Measurements from ENCODE around the gene PNP.
A peak's percentile ranks its signal among the peaks of the same experiment; 100 is the strongest.
"Not testable (repeated sequence)": the region's sequence is repeated elsewhere in the genome, so short reads cannot be mapped to it uniquely, and the experiment has no call there.

PNP gene

DNA sequence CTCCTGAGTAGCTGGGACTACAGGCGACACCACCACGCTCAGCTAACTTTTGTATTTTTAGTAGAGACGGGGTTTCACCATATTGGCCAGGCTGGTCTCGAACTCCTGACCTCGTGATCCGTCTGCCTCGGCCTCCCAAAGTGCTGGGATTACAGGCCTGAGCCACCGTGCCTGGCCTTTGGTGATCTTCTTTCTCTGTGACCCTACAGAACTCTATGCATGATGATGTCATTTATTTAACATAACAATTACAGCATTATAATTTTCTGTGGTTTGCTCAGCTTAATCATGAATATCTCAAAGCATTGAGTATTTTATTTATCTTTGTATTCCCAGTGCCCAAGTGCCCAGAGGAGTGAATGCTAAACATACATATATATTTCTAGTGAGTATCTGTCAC, 16.4 kb upstream of the PNP start:
- intact Hi-C loops (cut with DNase I) = loop anchor here (10.0 kb wide), 1 partner anchor 232 kb away; the partner anchor contains the start of genes ANG and RNASE4
- not testable (repeated sequence) for DNase-seq

DNA sequence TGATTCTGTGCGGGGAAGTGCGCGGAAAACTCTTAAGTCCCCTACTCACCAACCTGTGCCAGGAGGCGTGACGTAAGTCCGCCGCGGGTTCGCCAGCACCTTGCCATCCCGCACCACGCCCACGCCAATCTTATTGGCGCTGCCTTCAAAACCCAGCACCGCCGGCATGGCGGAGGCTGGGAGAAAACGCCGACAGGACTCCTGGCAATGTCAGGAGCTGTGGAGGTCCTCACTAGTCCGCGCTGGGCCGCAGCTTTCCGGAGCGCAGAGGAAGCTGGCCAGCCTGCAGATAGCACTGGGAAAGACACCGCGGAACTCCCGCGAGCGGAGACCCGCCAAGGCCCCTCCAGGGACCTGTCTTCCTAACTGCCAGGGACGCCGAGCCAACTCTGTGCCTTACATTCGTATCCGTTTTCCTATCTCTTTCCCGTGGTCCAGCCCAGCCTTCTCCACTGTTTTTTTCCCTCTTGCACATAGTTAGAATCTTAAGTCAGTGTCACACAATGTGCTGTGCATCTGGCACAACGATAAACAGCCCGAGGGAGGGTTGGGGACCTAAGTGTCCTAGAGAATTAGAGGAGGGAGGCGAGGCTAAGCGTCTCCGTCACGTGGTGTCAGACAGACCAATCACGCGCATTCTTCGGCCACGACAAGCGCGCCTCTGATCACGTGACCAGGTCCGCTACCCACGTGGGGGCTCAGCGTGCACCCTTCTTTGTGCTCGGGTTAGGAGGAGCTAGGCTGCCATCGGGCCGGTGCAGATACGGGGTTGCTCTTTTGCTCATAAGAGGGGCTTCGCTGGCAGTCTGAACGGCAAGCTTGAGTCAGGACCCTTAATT, 14.5 kb upstream of the PNP start, which contains the start of the genes APEX1 and OSGEP:
Gene APEX1, plus strand, starts transcription at position 711 of the 839 bp plus-strand sequence. CDS start 420 bp downstream, outside the sequence.
Gene OSGEP, minus strand, starts transcription at position 297 of the 839 bp plus-strand sequence. Its CDS starts 129 bp downstream, at position 168.
- peak; percentile 95 to 100 (median 99) for DNase-seq
- intact Hi-C loops (cut with DNase I) = loop anchor here (2.0 to 10.0 kb wide), 3 partner anchors 42 to 230 kb away; partner anchors contain the start of genes ANG, RNASE4 and TEP1

DNA sequence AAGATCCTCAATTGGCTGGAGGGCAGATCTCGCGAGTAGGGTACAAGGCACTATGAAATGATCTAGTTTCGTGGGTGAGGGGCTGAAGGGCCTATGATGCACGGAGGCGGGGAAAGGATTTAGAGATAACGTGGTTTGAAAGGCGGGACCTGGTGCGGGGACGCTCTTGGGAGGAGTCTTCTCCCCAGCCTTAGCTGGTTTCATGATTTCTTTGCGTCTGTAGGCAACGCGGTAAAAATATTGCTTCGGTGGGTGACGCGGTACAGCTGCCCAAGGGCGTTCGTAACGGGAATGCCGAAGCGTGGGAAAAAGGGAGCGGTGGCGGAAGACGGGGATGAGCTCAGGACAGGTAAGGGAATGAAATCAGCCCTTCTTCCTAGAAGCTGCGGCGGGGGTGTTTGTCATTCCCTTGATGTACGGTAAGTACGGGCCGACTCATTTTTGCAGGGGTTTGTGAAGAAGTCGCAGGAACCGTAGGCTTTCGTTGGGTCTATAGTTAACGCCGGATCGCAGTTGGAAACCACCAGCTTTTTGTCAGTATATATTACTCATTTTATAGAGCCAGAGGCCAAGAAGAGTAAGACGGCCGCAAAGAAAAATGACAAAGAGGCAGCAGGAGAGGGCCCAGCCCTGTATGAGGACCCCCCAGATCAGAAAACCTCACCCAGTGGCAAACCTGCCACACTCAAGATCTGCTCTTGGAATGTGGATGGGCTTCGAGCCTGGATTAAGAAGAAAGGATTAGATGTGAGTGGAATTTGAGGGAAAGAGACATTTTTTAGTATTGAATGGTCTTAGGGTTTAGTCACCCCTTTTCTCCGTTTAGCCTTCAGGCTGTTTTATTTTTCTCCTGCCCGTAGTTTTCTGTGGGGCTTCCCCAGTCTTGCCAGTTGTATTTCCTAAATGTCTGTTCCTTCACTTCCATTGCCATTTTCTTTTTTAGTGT, 13.6 kb upstream of the PNP start:
- peak in 26 of 42 donors; percentile 34 to 77 (median 60) for DNase-seq
- intact Hi-C loops (cut with DNase I) = loop anchor here (2.0 to 10.0 kb wide), 3 partner anchors 43 to 229 kb away; partner anchors contain the start of genes ANG, RNASE4 and TEP1

DNA sequence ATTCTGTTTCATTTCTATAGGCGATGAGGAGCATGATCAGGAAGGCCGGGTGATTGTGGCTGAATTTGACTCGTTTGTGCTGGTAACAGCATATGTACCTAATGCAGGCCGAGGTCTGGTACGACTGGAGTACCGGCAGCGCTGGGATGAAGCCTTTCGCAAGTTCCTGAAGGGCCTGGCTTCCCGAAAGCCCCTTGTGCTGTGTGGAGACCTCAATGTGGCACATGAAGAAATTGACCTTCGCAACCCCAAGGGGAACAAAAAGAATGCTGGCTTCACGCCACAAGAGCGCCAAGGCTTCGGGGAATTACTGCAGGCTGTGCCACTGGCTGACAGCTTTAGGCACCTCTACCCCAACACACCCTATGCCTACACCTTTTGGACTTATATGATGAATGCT, 12.2 kb upstream of the PNP start:
- peak in 3 of 42 donors; percentile 5 to 39 (median 8) for DNase-seq
- intact Hi-C loops (cut with DNase I) = loop anchor here (5.0 to 10.0 kb wide), 2 partner anchors 155 to 228 kb away; partner anchors contain the start of genes ANG and RNASE4

DNA sequence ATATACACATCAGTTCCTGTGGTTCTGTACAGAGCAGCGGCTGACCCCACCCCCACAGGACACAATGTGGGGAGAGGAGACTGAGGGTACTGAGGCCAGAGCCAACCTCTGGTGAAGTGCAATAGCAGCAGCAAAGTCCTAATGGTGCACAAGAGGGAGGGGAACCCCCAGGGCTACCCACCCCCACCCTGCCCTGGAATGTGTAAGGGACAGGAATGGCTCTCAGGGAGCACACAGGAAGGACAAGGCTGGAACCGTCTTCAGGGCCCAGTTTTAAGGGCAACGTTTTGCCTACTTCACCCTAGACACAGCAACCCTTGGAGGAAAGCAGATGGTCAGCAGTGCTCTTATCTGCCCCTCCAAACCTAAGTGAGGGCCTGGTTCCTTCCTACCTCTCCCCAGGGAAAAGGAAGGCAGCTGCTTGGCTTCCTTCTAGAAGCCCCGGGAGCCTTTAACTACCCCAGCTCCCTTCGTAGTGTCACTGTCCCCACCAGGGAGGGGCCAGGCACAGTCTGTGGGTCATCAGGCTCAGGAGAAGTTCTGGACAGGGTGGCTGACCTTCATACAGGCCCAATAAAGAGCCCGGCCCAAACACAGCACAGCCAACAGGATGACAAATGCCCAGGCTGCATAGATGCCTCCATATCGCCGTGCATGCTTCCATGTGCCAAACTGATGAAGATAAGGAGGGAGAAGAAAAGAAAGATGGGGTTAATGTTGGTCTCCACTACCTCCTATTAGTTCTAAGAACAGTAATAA, 11.0 kb upstream of the PNP start:
- intact Hi-C loops (cut with DNase I) = loop anchor here (5.0 to 10.0 kb wide), 2 partner anchors 154 to 227 kb away; partner anchors contain the start of genes ANG and RNASE4
- no peak for DNase-seq

DNA sequence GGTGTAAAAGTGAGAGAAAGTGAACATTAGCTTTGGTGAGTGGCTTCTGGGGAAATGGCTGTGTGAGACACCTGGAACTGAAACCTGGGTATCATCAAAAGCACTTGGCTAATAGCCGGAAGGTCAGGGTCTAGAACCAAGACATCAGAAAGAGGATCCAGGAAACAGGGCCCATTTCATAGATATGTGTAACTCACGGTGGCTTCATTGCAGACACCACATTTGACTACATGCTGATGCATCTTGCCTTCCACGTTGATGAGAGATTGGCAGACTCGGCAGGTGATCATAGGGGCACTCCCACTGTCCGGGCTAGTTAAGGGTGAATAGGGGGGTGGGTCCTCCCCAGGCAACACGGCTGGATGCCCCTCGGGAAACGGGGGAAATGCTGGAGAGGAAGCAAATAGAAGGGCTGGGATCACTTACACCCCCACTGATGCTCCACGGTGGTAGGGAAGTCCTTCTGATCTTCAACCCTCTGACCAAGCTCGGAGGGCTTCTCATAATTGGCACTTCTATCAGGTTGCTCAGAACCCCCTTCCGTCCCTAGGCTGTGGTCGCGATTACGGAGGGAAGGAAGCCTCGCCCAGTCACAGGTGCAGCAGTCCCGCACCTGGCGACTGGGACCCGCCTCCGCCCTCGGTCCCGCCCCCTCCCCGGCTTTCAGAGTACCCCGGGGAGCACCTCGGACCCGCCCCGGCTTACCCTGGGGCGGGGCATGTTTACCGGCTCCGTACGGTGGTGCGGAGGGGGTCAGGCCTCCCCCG, 8.6 kb upstream of the PNP start:
- peak in 5 of 42 donors; percentile 5 to 29 (median 16) for DNase-seq
- intact Hi-C loops (cut with DNase I) = loop anchor here (2.0 kb wide), 1 partner anchor 118 kb away; the partner anchor contains the start of gene PARP2

DNA sequence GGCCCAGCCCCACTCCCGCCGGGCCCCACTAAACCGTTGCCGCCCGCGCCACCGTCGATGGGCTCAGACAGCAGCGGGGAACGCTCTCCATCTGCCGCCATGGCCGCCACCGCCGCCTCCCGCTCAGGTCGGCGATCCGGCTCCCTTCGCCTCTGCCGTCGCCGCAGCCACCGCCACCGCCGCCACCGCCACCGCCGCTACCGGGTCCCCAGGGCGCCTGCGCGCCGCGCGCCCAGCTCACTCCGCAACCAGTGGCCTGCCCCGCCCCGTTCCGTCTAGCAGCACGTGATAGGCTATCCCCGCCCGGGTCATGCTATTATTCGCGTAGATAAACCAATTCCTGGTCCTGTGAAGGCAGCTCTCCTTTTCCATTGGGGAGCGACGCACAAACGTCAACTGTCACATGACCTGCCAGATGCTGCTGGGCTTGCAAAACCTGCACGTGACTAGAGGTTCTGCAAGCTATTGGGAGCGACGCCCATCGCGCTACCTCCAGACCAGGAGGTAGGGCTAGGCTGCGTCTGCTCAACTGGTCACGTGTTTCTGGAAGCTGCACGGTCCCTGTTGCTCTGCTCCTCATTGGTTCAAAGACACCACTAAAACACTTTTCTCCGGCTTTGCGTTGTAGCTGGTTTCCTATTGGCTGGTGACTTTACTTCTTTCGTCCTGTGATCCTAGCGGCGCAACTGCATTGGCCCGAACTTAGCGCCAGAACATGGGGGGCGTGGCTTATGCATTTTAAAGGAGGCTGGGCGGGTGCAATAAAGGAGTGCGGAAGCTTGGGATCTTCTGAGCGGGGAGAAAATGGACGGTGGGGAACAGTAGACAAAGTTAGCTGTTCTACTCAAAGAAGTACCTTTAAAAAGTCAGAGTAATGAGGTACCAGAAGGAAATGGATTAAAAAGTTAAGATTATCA, 7.7 kb upstream of the PNP start, which contains the start of gene PIP4P1:
Gene PIP4P1, minus strand, starts transcription at position 210 of the 917 bp plus-strand sequence. Its CDS starts 109 bp downstream, at position 101.
- intact Hi-C loops (cut with DNase I) = loop anchor here (2.0 kb wide), 1 partner anchor 119 kb away; the partner anchor contains the start of gene PARP2
- DNase-seq = peak; percentile 97 to 100 (median 99)

DNA sequence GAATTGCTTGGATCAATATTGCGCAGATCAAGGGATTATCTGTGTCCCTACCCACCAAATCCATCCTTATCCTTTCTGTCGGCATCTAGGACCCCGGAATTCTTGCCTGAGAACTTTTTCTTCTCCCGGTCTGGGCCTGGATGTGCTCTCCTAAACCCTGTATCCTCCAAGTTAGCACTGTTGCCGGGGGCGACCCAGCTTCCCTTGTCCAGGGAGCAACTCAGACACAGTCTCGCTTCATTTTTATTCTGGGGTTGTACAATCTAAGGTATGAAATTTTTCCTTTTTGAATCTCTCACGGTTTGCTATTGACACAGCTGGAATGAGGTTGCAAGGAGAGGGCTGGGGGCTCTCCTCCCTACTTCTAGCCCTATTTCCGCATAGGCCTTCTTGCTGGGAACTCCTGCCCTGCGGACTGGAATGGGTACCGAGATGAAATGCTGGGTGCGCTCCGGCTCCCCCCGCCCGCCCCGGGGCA, 403 bp upstream of the PNP start:
- intact Hi-C loops (cut with DNase I) = no loop called here
- peak in 19 of 42 donors; percentile 6 to 53 (median 16) for DNase-seq

DNA sequence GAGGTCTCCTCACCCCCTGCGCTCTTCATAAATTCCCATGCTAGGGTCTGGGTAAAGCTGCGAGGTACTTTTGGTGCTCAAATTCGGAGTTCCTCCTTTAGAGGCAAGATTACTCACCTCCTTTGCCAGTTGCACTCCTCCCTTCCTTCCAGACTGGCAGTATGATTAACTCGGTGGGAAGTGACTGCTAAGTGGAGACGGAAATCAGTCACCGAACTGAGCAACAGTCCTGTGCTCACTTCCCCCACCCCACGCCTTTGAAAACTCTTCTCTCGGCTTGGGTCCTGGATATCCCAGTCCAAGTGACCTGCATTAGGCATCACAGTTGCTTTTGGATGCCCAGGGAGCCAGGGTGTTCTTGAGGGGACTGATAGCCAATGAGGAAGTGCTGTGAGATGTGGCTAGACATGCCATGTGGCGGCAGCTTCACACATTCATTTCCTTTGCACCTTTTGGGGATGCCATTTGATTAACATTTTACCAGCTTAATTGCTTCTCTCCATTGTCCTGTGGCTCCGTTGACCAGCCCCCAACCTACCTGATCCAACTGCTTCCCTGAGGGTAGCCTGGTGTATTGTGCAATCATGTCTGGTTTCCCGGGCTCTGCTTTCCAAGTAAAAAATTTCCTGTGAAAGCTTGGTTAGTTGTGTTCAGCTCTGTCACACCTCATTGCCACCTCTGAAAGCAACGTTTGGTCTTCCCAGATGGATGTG, 840 bp downstream of the PNP start:
- intact Hi-C loops (cut with DNase I) = no loop called here
- peak in 33 of 42 donors; percentile 9 to 80 (median 32) for DNase-seq

DNA sequence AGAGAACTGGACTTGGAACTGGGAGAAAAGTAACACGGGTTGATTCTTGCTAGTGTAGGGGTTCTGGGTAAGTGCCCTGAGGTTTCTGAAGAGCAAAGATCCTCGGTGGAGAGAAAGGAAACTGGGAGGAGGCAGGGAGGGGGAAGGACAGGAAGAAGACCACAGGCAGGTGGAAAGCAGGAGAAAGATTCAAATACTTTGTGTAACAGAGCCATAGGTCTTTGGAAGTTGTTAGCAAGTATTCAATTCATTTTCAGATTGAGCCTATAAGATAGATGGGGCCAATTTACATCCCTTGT, 1.3 kb downstream of the PNP start:
- intact Hi-C loops (cut with DNase I) = no loop called here
- no peak for DNase-seq

DNA sequence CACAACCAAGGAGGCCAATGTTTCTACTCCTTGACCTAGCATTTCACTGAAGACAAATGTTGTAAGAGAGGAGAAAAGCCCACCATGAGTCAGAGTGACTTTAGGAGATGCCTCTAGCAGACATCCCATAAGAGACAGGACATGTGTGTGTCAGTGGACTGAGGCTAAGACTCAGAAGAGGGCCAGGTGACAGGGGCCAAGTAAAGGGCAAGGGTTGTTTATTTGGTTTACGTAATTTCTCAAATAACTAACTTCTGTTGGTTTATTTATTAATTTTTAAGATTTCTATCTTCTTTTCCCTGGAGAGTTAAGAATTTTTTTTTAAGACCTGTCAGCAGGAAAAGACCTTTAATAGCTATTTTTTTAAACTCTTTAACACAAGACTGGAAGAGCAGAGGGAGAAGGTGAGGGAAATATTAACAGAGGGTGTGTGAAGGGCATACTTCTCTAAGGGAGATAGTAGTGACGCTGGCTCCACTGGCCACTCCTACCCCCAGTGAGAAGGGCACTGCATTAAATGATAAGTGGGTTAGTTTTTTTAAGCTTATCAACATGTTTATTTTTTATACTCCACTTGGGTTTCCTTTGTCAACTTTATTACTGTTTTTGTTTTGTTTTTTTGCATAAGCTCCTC, 3.4 kb downstream of the PNP start:
- no peak for DNase-seq
- intact Hi-C loops (cut with DNase I) = no loop called here

DNA sequence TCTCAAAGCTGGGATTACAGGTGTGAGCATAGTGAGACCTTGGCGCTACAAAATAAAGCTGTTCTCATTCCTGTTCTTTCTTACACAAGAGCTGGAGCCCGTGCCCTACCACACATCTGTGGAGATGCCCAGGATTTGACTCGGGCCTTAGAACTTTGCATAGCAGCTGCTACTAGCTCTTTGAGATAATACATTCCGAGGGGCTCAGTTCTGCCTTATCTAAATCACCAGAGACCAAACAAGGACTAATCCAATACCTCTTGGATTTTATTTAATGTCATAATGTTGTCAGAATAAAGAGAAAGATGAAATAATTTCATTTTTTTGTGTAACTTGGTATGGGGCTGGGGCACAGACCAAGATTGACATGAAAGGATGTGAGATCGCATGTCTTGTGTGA, 7.6 kb downstream of the PNP start:
- DNase-seq = no peak
- intact Hi-C loops (cut with DNase I) = no loop called here

DNA sequence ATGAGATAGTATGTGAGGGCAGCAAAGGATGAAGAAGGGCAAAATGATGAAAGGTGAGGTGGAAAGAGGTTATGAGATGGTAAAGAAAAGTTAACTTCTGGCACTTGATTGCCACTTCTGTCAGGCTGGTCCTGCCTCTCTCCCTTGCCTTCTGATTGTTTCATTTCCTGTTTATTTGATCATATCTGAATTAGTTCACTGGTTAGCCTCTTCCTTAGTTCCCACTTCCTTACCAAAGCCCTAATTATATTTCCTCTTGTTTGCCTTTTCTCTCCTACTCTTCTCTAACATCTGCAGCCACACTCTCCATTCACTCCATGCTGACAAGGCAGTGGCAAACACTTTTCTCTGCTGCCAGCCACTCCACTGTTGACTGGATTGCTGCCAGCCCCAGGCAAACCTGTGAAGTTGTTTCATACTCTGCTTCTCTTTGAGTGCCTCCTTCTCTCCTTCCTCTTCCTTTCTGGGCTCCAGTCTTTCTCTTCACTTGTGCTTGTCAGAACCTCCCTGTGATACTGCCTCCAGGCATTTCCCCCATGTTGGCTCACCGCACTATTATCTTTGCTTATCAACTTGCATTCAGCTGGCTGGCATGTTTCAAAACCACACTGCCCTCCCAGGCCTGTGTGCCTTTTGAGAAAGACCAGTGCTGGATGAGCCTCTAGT, 8.1 kb downstream of the PNP start:
- DNase-seq = peak in 16 of 42 donors; percentile 10 to 55 (median 26)
- intact Hi-C loops (cut with DNase I) = no loop called here

DNA sequence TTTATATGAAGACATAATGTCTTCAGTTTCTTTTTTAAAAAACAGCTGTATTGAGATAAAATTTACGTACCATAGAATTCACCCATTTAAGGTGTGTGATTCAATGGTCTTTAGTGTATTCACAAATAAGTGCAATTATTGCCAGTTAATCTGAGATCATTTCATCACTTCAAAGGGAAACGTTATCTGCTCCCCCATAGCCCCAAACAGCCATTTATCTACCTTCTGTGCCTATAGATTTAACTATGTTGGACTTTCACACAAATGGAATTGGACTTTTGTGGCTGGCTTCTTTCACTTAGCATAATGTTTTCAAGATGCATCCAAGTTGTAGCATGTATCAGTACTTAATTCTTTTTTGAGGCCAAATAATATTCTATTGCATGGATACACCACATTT, 9.7 kb downstream of the PNP start:
- no peak for DNase-seq
- intact Hi-C loops (cut with DNase I) = no loop called here

DNA sequence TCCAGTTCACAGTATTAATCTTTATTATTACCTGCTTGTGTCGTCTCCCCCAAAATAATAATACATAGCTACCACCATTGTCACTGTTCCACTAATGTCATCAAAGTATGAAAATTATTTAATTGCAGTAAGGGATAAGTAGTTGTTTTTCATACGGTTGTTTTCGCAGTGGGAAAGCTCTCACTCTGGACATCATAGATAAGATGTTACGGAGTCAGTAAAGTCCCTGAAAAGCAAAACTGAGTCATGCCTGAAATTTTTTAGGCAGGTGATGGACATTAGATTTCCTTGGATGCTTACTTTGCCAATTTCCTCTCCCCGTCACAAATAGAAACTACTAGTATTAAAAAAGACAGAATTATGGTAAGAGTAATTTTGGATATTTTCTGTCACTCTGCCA, 13.2 kb downstream of the PNP start:
- intact Hi-C loops (cut with DNase I) = no loop called here
- DNase-seq = no peak
